DOHH2 (cell line): ENCODE data around the gene AP3B1.

ENCODE experiments used
- H3F3A ChIP-seq: fragments of 200-600 bp; sonication (generic), shearing (Covaris generic); 2 replicates; pipeline ENCODE4 v1.6.0; 2016; ENCODE audit warnings: antibody characterized with exemption, mild to moderate bottlenecking; ENCODE audit not compliant: control insufficient read depth, insufficient read depth
- H3K27ac ChIP-seq: fragments of 200-600 bp; sonication (generic); 2 replicates; pipeline ENCODE4 v1.5.1; 2014; ENCODE audit warnings: low read depth, mild to moderate bottlenecking, low read length, moderate library complexity
- H3K27me3 ChIP-seq: fragments of 200-600 bp; sonication (generic); 2 replicates; pipeline ENCODE4 v1.6.1; 2014; ENCODE audit warnings: mild to moderate bottlenecking, low read length, mixed read lengths; ENCODE audit not compliant: control insufficient read depth
- H3K36me3 ChIP-seq: fragments of 200-600 bp; sonication (generic); 2 replicates; pipeline ENCODE4 v1.6.1; 2014; ENCODE audit warnings: mild to moderate bottlenecking, low read length, moderate library complexity, mixed read lengths; ENCODE audit not compliant: control insufficient read depth
- H3K4me1 ChIP-seq: fragments of 200-600 bp; sonication (generic); 2 replicates; pipeline ENCODE4 v1.6.1; 2014; ENCODE audit warnings: mild to moderate bottlenecking, low read length, mixed read lengths; ENCODE audit not compliant: control insufficient read depth
- H3K4me2 ChIP-seq: fragments of 200-600 bp; sonication (generic); 2 replicates; pipeline ENCODE4 v1.6.0; 2014; ENCODE audit warnings: mild to moderate bottlenecking, low read length, moderate library complexity
- H3K4me3 ChIP-seq: fragments of 200-600 bp; sonication (generic); 2 replicates; pipeline ENCODE4 v1.5.1; 2014; ENCODE audit warnings: mild to moderate bottlenecking, low read length, mixed read lengths
- H3K79me2 ChIP-seq: fragments of 200-600 bp; sonication (generic); 2 replicates; pipeline ENCODE4 v1.6.1; 2014; ENCODE audit warnings: mild to moderate bottlenecking, low read length, mixed read lengths; ENCODE audit not compliant: control insufficient read depth
- H3K9me2 ChIP-seq: fragments of 200-600 bp; sonication (generic); replicated peaks from 2 replicates; pipeline ENCODE4 v1.6.1; 2014; ENCODE audit warnings: mild to moderate bottlenecking, low read length, mixed read lengths; ENCODE audit not compliant: control insufficient read depth
- H3K9me3 ChIP-seq: fragments of 200-600 bp; sonication (generic); 2 replicates; pipeline ENCODE4 v1.6.1; 2014; ENCODE audit warnings: antibody characterized with exemption, low read length, mixed read lengths; ENCODE audit not compliant: control insufficient read depth, insufficient read depth
- H4K20me1 ChIP-seq: fragments of 200-600 bp; sonication (generic); 2 replicates; pipeline ENCODE4 v1.6.0; 2014; ENCODE audit warnings: low read depth, mild to moderate bottlenecking, antibody characterized with exemption, low read length, moderate library complexity; ENCODE audit not compliant: control insufficient read depth, insufficient read depth
- EZH2phosphoT487 ChIP-seq: fragments of 200-600 bp; sonication (generic); IDR thresholded peaks from 2 replicates; pipeline ENCODE4 v1.6.1; 2017; ENCODE audit warnings: borderline replicate concordance, mild to moderate bottlenecking, antibody characterized with exemption, low read length, moderate library complexity, mixed read lengths
- TF ChIP-seq, protein P1 (sequence below): fragments of 200-600 bp; sonication (generic); IDR thresholded peaks from one replicate; pipeline ENCODE4 v1.5.1; 2014; ENCODE audit warnings: antibody characterized with exemption, mild to moderate bottlenecking, low read depth, low read length; ENCODE audit not compliant: poor library complexity, severe bottlenecking

AP3B1 gene

DNA sequence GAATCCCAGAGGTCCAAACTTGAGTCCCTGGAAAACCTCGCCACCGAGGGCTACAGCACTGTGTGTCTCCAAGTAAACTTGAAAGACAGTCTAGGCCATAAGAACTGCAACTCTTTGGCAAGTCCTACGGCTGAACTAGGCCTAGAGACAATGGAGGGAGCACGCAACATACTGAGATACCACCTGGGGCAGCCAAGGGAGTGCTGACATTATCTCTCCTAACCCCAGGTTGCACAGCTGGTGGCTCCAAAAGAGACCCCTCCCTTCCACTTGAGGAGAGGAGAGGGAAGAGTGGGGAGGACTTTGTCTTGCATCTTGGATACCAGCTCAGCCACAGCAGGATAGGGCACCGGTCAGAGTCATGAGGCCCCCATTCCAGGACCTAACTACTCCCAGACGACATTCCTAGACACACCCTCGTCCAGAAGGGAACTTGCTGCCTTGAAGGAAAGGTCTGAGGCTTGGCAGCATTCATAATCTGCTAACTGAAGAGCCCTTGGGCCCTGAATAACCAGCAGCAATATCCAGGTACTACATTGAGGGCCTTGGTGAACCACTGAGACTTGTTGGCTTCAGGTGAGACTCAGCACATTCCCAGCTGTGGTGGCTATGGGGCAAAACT is 42.7 kb downstream of the AP3B1 start:
- H3K27me3 ChIP-seq: no peaks in the 10 kb centered on the region
- H3K36me3 ChIP-seq: peaks cover 3% of the 10 kb centered on the region
- no peaks in the 10 kb centered on the region for H3K4me1 ChIP-seq
- H3K4me3 ChIP-seq: no peak overlapping the region
- H3K4me2 ChIP-seq: no peak overlapping the region
- no peaks in the 10 kb centered on the region for H3F3A ChIP-seq
- H3K9me3 ChIP-seq: no peaks in the 10 kb centered on the region
- TF ChIP-seq, protein P1, sequence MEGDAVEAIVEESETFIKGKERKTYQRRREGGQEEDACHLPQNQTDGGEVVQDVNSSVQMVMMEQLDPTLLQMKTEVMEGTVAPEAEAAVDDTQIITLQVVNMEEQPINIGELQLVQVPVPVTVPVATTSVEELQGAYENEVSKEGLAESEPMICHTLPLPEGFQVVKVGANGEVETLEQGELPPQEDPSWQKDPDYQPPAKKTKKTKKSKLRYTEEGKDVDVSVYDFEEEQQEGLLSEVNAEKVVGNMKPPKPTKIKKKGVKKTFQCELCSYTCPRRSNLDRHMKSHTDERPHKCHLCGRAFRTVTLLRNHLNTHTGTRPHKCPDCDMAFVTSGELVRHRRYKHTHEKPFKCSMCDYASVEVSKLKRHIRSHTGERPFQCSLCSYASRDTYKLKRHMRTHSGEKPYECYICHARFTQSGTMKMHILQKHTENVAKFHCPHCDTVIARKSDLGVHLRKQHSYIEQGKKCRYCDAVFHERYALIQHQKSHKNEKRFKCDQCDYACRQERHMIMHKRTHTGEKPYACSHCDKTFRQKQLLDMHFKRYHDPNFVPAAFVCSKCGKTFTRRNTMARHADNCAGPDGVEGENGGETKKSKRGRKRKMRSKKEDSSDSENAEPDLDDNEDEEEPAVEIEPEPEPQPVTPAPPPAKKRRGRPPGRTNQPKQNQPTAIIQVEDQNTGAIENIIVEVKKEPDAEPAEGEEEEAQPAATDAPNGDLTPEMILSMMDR: no peak
- TF ChIP-seq EZH2phosphoT487: no peak
- no peaks in the 10 kb centered on the region for H4K20me1 ChIP-seq
- no peaks in the 10 kb centered on the region for H3K9me2 ChIP-seq
- no peak overlapping the region for H3K27ac ChIP-seq
- peaks cover 22% of the 10 kb centered on the region for H3K79me2 ChIP-seq

DNA sequence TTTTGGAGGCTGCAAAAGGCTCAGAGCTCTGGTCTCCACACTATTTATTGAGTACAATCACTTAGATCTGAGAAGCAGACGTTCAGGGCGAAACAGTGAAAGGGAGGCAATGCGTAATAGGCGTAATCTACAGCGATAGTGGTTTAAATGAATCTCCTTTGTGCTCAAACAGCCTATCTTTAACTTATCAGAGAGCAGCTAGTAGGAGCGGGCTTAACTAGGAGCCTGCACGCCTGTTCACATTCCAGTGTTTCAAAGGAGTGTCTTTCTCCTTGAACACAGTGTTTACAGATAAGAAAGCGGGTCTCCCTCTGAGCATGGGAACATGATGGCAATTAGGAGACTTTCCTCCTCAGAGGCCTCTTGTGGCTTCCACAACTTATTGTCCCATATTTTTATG is 49.4 kb downstream of the AP3B1 start:
- no peaks in the 10 kb centered on the region for H3K4me1 ChIP-seq
- no peaks in the 10 kb centered on the region for H3K9me2 ChIP-seq
- peaks cover 3% of the 10 kb centered on the region; the same call in 1 of the 2 replicates for H3K36me3 ChIP-seq
- no peak for TF ChIP-seq EZH2phosphoT487
- TF ChIP-seq, protein P1: no peak
- no peaks in the 10 kb centered on the region for H3K9me3 ChIP-seq
- no peaks in the 10 kb centered on the region for H3F3A ChIP-seq
- no peaks in the 10 kb centered on the region for H3K27me3 ChIP-seq
- no peak overlapping the region for H3K4me3 ChIP-seq
- no peak overlapping the region for H3K27ac ChIP-seq
- H3K4me2 ChIP-seq: no peak overlapping the region
- peaks cover 5% of the 10 kb centered on the region; the same call in 1 of the 2 replicates for H3K79me2 ChIP-seq
- H4K20me1 ChIP-seq: no peaks in the 10 kb centered on the region

DNA sequence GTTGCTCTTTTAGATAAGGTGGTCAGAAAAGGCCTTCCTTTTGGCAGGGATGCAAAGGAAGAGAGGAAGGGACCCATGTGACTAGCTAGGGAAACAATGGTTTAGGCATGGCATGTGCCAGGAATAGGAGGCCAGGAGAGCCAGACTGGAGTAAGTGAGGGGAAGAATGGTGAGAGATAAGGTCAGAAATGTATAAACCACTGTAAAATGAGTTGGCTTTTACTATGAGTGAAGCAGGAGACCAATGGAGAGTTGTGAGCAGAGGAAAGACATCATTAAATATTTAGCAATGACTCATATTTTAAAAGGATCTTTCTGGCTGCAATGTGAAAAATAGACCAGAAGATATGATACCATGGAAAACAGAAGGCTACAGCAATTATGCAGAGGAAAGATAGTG is 50.9 kb downstream of the AP3B1 start:
- no peak overlapping the region for H3K4me3 ChIP-seq
- TF ChIP-seq EZH2phosphoT487: no peak
- TF ChIP-seq, protein P1: no peak
- no peaks in the 10 kb centered on the region for H3K27me3 ChIP-seq
- no peaks in the 10 kb centered on the region for H3F3A ChIP-seq
- no peaks in the 10 kb centered on the region for H3K79me2 ChIP-seq
- no peaks in the 10 kb centered on the region for H3K36me3 ChIP-seq
- H3K9me3 ChIP-seq: no peaks in the 10 kb centered on the region
- no peaks in the 10 kb centered on the region for H3K4me1 ChIP-seq
- H3K4me2 ChIP-seq: no peak overlapping the region
- no peak overlapping the region for H3K27ac ChIP-seq
- no peaks in the 10 kb centered on the region for H3K9me2 ChIP-seq
- no peaks in the 10 kb centered on the region for H4K20me1 ChIP-seq
